SK-N-SH (cell line): ENCODE data around the gene HAVCR1. TPM values are rescaled to one million over a fixed set of nuclear protein-coding genes. Genes with fewer than 3 reads are reported as not detected.

Source experiments
- CTCF ChIA-PET: fragments of 300-600, 350-600 bp; formaldehyde crosslinking; extraction: SDS; loops from one replicate; lab custom pipeline; 2021; lab: Yijun Ruan, JAX
- POLR2A ChIA-PET: fragments of 350-600 bp; sonication (Branson Sonifier 250); formaldehyde crosslinking; extraction: SDS; loops from one replicate; lab custom pipeline; 2020; ENCODE audit warnings: antibody characterized with exemption, inconsistent platforms; lab: Yijun Ruan, JAX
- DNase-seq: peaks from one replicate; pipeline ENCODE4 v3.0.0; 2012
- H2AFZ ChIP-seq: fragments of 200-600 bp; sonication (generic); 2 replicates; pipeline ENCODE4 v1.8.1; 2016; ENCODE audit warnings: antibody characterized with exemption, mild to moderate bottlenecking, low read depth
- H3F3A ChIP-seq: fragments of 200-600 bp; sonication (generic); replicated peaks from 2 replicates; pipeline ENCODE3; 2016; ENCODE audit warnings: antibody characterized with exemption, mild to moderate bottlenecking; ENCODE audit not compliant: insufficient read depth
- H3K27ac ChIP-seq, 2 experiments: fragments of 200-500 bp in 1 of 2; fragments of 200-600 bp in 1 of 2; sonication (Bioruptor generic) in 1 of 2; sonication (generic), shearing (Covaris generic) in 1 of 2; 2 replicates each; pipeline versions ENCODE4 v1.5.1 to v1.6.1; 2014 to 2016; ENCODE audit warnings: low read depth in 2 of 2, inconsistent platforms in 1 of 2, low read length in 1 of 2, mild to moderate bottlenecking in 1 of 2, mixed read lengths in 1 of 2
- H3K27me3 ChIP-seq: fragments of 200-600 bp; sonication (generic), shearing (Covaris generic); 2 replicates; pipeline ENCODE4 v1.6.1; 2016; ENCODE audit warnings: mixed run types; ENCODE audit not compliant: insufficient read depth
- H3K36me3 ChIP-seq, 2 experiments: fragments of 200-500 bp in 1 of 2; fragments of 200-600 bp in 1 of 2; sonication (Bioruptor generic) in 1 of 2; sonication (generic) in 1 of 2; replicated peaks in 1 of 2; 2 replicates each; pipeline versions ENCODE3 to v1.5.1; 2014 to 2016; ENCODE audit warnings: low read length in 1 of 2, mild to moderate bottlenecking in 1 of 2; ENCODE audit not compliant: insufficient read depth in 2 of 2, control insufficient read depth in 1 of 2
- H3K4me1 ChIP-seq, 2 experiments: fragments of 200-500 bp in 1 of 2; fragments of 200-600 bp in 1 of 2; sonication (Bioruptor generic) in 1 of 2; sonication (generic), shearing (Covaris generic) in 1 of 2; 2 replicates each; pipeline versions ENCODE4 v1.5.1 to v1.6.1; 2014 to 2016; ENCODE audit warnings: low read depth in 1 of 2, low read length in 1 of 2, mixed run types in 1 of 2; ENCODE audit not compliant: insufficient read depth in 2 of 2, control insufficient read depth in 1 of 2
- H3K4me2 ChIP-seq: fragments of 200-600 bp; sonication (generic), shearing (Covaris generic); 2 replicates; pipeline ENCODE4 v1.6.1; 2017; ENCODE audit warnings: mixed run types
- H3K4me3 ChIP-seq, 2 experiments: fragments of 200-500 bp in 1 of 2; fragments of 200-600 bp in 1 of 2; sonication (Bioruptor generic) in 1 of 2; sonication (generic), shearing (Covaris generic) in 1 of 2; 2 replicates each; pipeline versions ENCODE4 v1.5.1 to v1.8.1; 2014 to 2016; ENCODE audit warnings: low read depth in 2 of 2, inconsistent platforms in 1 of 2, low read length in 1 of 2, mild to moderate bottlenecking in 1 of 2, mixed read lengths in 1 of 2, moderate library complexity in 1 of 2
- H3K79me2 ChIP-seq: fragments of 200-600 bp; sonication (generic); 2 replicates; pipeline ENCODE4 v1.8.1; 2017; ENCODE audit warnings: mild to moderate bottlenecking; ENCODE audit not compliant: insufficient read depth
- H3K9ac ChIP-seq: fragments of 200-600 bp; sonication (generic); 2 replicates; pipeline ENCODE4 v1.6.1; 2017; ENCODE audit warnings: mixed run types
- H3K9me2 ChIP-seq: fragments of 200-600 bp; sonication (generic); 2 replicates; pipeline ENCODE4 v1.6.1; 2017; ENCODE audit warnings: mixed run types
- H3K9me3 ChIP-seq: fragments of 200-600 bp; sonication (generic); 2 replicates; pipeline ENCODE4 v1.6.1; 2017; ENCODE audit warnings: mixed run types, mild to moderate bottlenecking, moderate library complexity
- H4K20me1 ChIP-seq: fragments of 200-600 bp; sonication (generic); 2 replicates; pipeline ENCODE4 v1.6.1; 2017; ENCODE audit warnings: mild to moderate bottlenecking, mixed run types; ENCODE audit not compliant: insufficient read depth
- ELF1 ChIP-seq: IDR thresholded peaks from 2 replicates; pipeline ENCODE4 v1.4.0; 2012
- EZH2phosphoT487 ChIP-seq: fragments of 200-600 bp; sonication (generic); IDR thresholded peaks from 2 replicates; pipeline ENCODE4 v1.6.1; 2017; ENCODE audit warnings: low read depth, mixed run types, mild to moderate bottlenecking, antibody characterized with exemption, moderate library complexity, borderline replicate concordance
- FOXJ3 ChIP-seq: sonication (generic); formaldehyde crosslinking; IDR thresholded peaks from 2 replicates; pipeline ENCODE4 v1.5.1; 2020; ENCODE audit warnings: mild to moderate bottlenecking, missing genetic modification reagents
- FOXM1 ChIP-seq: IDR thresholded peaks from 2 replicates; pipeline ENCODE4 v1.4.0; 2012; ENCODE audit warnings: low read depth, mild to moderate bottlenecking
- GABPA ChIP-seq: IDR thresholded peaks from 2 replicates; pipeline ENCODE4 v1.4.0; 2012; ENCODE audit warnings: low read depth, mild to moderate bottlenecking
- GATA2 ChIP-seq: sonication (generic); formaldehyde crosslinking; IDR thresholded peaks from 2 replicates; pipeline ENCODE4 v1.5.0; 2020; ENCODE audit warnings: mild to moderate bottlenecking, missing genetic modification reagents
- JUND ChIP-seq: IDR thresholded peaks from 2 replicates; pipeline ENCODE4 v1.4.0; 2012
- MEF2A ChIP-seq: IDR thresholded peaks from 2 replicates; pipeline ENCODE4 v1.4.0; 2012; ENCODE audit warnings: low read depth, borderline replicate concordance
- NFIC ChIP-seq: IDR thresholded peaks from 2 replicates; pipeline ENCODE4 v1.4.0; 2012; ENCODE audit warnings: borderline replicate concordance
- NRF1 ChIP-seq: IDR thresholded peaks from 2 replicates; pipeline ENCODE4 v1.6.1; 2012; ENCODE audit warnings: low read depth, mild to moderate bottlenecking, low read length
- POLR2AphosphoS5 ChIP-seq: IDR thresholded peaks from 2 replicates; pipeline ENCODE4 v1.6.1; 2012; ENCODE audit warnings: low read depth, low read length
- RAD21 ChIP-seq: IDR thresholded peaks from 2 replicates; pipeline ENCODE4 v1.6.1; 2012; ENCODE audit warnings: mild to moderate bottlenecking, low read length
- RCOR1 ChIP-seq: fragments of 150-350 bp; IDR thresholded peaks from 2 replicates; pipeline ENCODE4 v1.6.1; 2017; ENCODE audit warnings: antibody characterized with exemption, low read length
- RXRA ChIP-seq: IDR thresholded peaks from 2 replicates; pipeline ENCODE4 v1.4.0; 2012; ENCODE audit warnings: low read depth, mild to moderate bottlenecking, borderline replicate concordance
- SIN3A ChIP-seq: IDR thresholded peaks from 2 replicates; pipeline ENCODE4 v1.6.1; 2012; ENCODE audit warnings: low read depth, mild to moderate bottlenecking, low read length, moderate library complexity, borderline replicate concordance
- TAF1 ChIP-seq: IDR thresholded peaks from 2 replicates; pipeline ENCODE4 v1.6.1; 2012; ENCODE audit warnings: low read depth, mild to moderate bottlenecking, low read length, moderate library complexity, borderline replicate concordance
- WGBS: methylation state at CpG from one replicate; pipeline ENCODE4 v1.1.6; 2017; ENCODE audit warnings: low lambda C conversion rate; 5-methylcytosine and 5-hydroxymethylcytosine counted together
- polyA plus RNA-seq, 3 experiments: library from polyadenylated mRNA; depleted of rRNA; stranded (reverse); fragments of >200 nt; gene quantifications; 2 replicates each; pipeline ENCODE4 v1.2.3, GENCODE V29; 2012
- TF ChIP-seq, protein P1 (sequence below): IDR thresholded peaks from 2 replicates; pipeline ENCODE4 v1.4.0; 2012; ENCODE audit warnings: low read depth
- TF ChIP-seq, protein P2 (sequence below): fragments of 150-350 bp; IDR thresholded peaks from 2 replicates; pipeline ENCODE4 v1.6.1; 2017; ENCODE audit warnings: antibody characterized with exemption, low read length, low read depth, borderline replicate concordance
- TF ChIP-seq, protein P3 (sequence below): fragments of 150-350 bp; IDR thresholded peaks from 2 replicates; pipeline ENCODE4 v1.6.1; 2016; ENCODE audit warnings: mild to moderate bottlenecking, low read depth, low read length
- TF ChIP-seq, protein P4 (sequence below): IDR thresholded peaks from 2 replicates; pipeline ENCODE4 v1.6.1; 2012; ENCODE audit warnings: mild to moderate bottlenecking, low read depth, low read length, moderate library complexity
- TF ChIP-seq, protein P5 (sequence below): fragments of 200-600 bp; sonication (generic); IDR thresholded peaks from 2 replicates; pipeline ENCODE4 v1.6.1; 2017; ENCODE audit warnings: antibody characterized with exemption, mild to moderate bottlenecking, moderate library complexity
- TF ChIP-seq, protein P6 (sequence below): IDR thresholded peaks from 2 replicates; pipeline ENCODE4; 2012

The HAVCR1 gene
- polyA plus RNA-seq, 1 of the 3 experiments (the other 2 are of a cell fraction) = not detected

DNA sequence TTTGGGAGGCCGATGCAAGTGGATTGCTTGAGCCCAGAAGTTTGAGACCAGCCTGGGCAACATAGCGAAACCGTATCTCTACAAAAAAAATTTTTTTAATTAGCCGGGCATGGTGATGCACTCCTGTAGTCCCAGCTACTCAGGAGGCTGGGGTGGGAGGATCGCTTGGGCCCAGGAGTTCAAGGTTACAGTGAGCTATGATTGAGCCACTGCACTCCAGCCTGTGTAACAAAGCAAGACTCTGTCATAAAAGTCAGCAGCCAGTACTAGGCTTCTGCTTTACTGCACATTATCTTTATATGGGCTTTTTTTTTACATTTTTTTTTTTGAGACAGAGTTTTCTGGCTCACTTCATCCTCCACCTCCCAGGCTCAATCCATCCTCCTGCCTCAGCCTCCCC, 9.4 kb upstream of the HAVCR1 start:
- H3K27ac ChIP-seq = no peak overlapping the region
- no peaks in the 10 kb centered on the region for H3K4me1 ChIP-seq
- H3K27me3 ChIP-seq = no peaks in the 10 kb centered on the region
- H3K79me2 ChIP-seq = no peaks in the 10 kb centered on the region
- no peaks in the 10 kb centered on the region for H3K9me2 ChIP-seq
- H3K36me3 ChIP-seq = no peaks in the 10 kb centered on the region
- no peaks in the 10 kb centered on the region for H3F3A ChIP-seq
- no peak overlapping the region for H3K4me2 ChIP-seq
- whole genome bisulfite sequencing = 68% methylated on average over 5 of the region's 5 CpGs
- no peaks in the 10 kb centered on the region for H3K9me3 ChIP-seq
- DNase-seq = no peak
- no peaks in the 10 kb centered on the region for H4K20me1 ChIP-seq
- no peak overlapping the region for H3K4me3 ChIP-seq
- ChIA-PET CTCF (no interaction called here), POLR2A (no interaction called here)
- no peak overlapping the region for H3K9ac ChIP-seq
- no peak overlapping the region for H2AFZ ChIP-seq
- TF ChIP-seq RXRA = no peak
- no peak for TF ChIP-seq GABPA
- TF ChIP-seq, protein P1, sequence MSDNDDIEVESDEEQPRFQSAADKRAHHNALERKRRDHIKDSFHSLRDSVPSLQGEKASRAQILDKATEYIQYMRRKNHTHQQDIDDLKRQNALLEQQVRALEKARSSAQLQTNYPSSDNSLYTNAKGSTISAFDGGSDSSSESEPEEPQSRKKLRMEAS = no peak
- TF ChIP-seq ELF1 = no peak
- TF ChIP-seq GATA2 (CRISPR knock-in tag) = no peak
- TF ChIP-seq, protein P2, sequence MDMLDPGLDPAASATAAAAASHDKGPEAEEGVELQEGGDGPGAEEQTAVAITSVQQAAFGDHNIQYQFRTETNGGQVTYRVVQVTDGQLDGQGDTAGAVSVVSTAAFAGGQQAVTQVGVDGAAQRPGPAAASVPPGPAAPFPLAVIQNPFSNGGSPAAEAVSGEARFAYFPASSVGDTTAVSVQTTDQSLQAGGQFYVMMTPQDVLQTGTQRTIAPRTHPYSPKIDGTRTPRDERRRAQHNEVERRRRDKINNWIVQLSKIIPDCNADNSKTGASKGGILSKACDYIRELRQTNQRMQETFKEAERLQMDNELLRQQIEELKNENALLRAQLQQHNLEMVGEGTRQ = no peak
- TF ChIP-seq FOXJ3 (CRISPR knock-in tag) = no peak
- no peak for TF ChIP-seq NRF1
- no peak for TF ChIP-seq POLR2AphosphoS5
- TF ChIP-seq MEF2A = no peak
- no peak for TF ChIP-seq NFIC
- no peak for TF ChIP-seq JUND
- TF ChIP-seq, protein P3, sequence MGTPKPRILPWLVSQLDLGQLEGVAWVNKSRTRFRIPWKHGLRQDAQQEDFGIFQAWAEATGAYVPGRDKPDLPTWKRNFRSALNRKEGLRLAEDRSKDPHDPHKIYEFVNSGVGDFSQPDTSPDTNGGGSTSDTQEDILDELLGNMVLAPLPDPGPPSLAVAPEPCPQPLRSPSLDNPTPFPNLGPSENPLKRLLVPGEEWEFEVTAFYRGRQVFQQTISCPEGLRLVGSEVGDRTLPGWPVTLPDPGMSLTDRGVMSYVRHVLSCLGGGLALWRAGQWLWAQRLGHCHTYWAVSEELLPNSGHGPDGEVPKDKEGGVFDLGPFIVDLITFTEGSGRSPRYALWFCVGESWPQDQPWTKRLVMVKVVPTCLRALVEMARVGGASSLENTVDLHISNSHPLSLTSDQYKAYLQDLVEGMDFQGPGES = no peak
- TF ChIP-seq FOXM1 = no peak
- no peak for TF ChIP-seq SIN3A
- no peak for TF ChIP-seq EZH2phosphoT487
- TF ChIP-seq RCOR1 = no peak

DNA sequence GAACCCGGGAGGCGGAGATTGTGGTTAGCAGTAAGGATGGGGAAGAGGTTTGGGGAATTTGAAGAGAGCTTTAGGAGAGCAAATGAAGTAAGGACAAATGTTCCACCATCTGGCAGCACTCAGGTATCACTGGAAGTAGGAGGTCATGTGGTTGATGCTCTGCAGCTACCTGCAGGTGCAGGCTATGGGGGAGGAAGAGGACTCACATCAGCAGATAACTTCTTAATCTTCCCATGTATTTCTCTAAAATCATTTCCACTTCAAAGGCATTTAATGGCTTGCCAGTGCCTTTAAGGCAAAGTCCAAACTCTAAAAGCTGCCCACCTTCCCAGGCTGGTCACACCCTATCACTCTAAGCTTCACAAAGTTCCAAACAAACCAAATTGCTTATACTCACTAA, 8.1 kb upstream of the HAVCR1 start:
- no peaks in the 10 kb centered on the region for H3K79me2 ChIP-seq
- no peaks in the 10 kb centered on the region for H3K27me3 ChIP-seq
- H3F3A ChIP-seq = no peaks in the 10 kb centered on the region
- no peak overlapping the region for H2AFZ ChIP-seq
- no peaks in the 10 kb centered on the region for H4K20me1 ChIP-seq
- H3K27ac ChIP-seq = no peak overlapping the region
- POLR2A ChIA-PET = no interaction called here
- no peak overlapping the region for H3K4me3 ChIP-seq
- H3K9me3 ChIP-seq = no peaks in the 10 kb centered on the region
- no peak overlapping the region for H3K9ac ChIP-seq
- no peak for TF ChIP-seq RXRA
- no peak for TF ChIP-seq RAD21
- TF ChIP-seq, protein P4, sequence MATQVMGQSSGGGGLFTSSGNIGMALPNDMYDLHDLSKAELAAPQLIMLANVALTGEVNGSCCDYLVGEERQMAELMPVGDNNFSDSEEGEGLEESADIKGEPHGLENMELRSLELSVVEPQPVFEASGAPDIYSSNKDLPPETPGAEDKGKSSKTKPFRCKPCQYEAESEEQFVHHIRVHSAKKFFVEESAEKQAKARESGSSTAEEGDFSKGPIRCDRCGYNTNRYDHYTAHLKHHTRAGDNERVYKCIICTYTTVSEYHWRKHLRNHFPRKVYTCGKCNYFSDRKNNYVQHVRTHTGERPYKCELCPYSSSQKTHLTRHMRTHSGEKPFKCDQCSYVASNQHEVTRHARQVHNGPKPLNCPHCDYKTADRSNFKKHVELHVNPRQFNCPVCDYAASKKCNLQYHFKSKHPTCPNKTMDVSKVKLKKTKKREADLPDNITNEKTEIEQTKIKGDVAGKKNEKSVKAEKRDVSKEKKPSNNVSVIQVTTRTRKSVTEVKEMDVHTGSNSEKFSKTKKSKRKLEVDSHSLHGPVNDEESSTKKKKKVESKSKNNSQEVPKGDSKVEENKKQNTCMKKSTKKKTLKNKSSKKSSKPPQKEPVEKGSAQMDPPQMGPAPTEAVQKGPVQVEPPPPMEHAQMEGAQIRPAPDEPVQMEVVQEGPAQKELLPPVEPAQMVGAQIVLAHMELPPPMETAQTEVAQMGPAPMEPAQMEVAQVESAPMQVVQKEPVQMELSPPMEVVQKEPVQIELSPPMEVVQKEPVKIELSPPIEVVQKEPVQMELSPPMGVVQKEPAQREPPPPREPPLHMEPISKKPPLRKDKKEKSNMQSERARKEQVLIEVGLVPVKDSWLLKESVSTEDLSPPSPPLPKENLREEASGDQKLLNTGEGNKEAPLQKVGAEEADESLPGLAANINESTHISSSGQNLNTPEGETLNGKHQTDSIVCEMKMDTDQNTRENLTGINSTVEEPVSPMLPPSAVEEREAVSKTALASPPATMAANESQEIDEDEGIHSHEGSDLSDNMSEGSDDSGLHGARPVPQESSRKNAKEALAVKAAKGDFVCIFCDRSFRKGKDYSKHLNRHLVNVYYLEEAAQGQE = no peak
- no peak for TF ChIP-seq RCOR1
- TF ChIP-seq NFIC = no peak
- TF ChIP-seq, protein P5, sequence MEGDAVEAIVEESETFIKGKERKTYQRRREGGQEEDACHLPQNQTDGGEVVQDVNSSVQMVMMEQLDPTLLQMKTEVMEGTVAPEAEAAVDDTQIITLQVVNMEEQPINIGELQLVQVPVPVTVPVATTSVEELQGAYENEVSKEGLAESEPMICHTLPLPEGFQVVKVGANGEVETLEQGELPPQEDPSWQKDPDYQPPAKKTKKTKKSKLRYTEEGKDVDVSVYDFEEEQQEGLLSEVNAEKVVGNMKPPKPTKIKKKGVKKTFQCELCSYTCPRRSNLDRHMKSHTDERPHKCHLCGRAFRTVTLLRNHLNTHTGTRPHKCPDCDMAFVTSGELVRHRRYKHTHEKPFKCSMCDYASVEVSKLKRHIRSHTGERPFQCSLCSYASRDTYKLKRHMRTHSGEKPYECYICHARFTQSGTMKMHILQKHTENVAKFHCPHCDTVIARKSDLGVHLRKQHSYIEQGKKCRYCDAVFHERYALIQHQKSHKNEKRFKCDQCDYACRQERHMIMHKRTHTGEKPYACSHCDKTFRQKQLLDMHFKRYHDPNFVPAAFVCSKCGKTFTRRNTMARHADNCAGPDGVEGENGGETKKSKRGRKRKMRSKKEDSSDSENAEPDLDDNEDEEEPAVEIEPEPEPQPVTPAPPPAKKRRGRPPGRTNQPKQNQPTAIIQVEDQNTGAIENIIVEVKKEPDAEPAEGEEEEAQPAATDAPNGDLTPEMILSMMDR = no peak
- TF ChIP-seq EZH2phosphoT487 = no peak
- TF ChIP-seq TAF1 = no peak
- TF ChIP-seq, protein P6, sequence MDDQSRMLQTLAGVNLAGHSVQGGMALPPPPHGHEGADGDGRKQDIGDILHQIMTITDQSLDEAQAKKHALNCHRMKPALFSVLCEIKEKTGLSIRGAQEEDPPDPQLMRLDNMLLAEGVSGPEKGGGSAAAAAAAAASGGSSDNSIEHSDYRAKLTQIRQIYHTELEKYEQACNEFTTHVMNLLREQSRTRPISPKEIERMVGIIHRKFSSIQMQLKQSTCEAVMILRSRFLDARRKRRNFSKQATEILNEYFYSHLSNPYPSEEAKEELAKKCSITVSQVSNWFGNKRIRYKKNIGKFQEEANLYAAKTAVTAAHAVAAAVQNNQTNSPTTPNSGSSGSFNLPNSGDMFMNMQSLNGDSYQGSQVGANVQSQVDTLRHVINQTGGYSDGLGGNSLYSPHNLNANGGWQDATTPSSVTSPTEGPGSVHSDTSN = no peak
- TF ChIP-seq, all 33 proteins: peak for 0
- H3K4me1 ChIP-seq = no peaks in the 10 kb centered on the region
- CTCF ChIA-PET = no interaction called here
- no peak overlapping the region for H3K4me2 ChIP-seq
- no peak for DNase-seq
- no peaks in the 10 kb centered on the region for H3K9me2 ChIP-seq
- no peaks in the 10 kb centered on the region for H3K36me3 ChIP-seq
- 67% methylated on average over 2 of the region's 2 CpGs for WGBS
